HCT116 (cell line): ENCODE data around the gene OR56A5. TPM values are rescaled to one million over a fixed set of nuclear protein-coding genes. Genes with fewer than 3 reads are reported as not detected.

Source experiments
- ATAC-seq: fragments of 200-7000 bp; cut with Tn5 transposase; 2 replicates; pipeline ENCODE4 v1.9.1; 2020; ENCODE audit warnings: mild to moderate bottlenecking, moderate library complexity
- BruUV-seq: library from RNA; stranded (reverse); fragments of 400-500 nt; replicated peaks from 2 replicates; lab custom pipeline; 2021; lab: Mats Ljungman, UMichigan
- CTCF ChIA-PET: fragments of 300-600 bp; sonication (Branson Sonifier 250); formaldehyde crosslinking; loops from one replicate; lab custom pipeline; 2021; ENCODE audit warnings: antibody characterized with exemption; lab: Charles Lee
- POLR2A ChIA-PET: fragments of 300-600, 350-600 bp; sonication (Branson Sonifier 250); formaldehyde crosslinking; loops from one replicate; lab custom pipeline; 2021; ENCODE audit warnings: antibody characterized with exemption; lab: Charles Lee
- RAD21 ChIA-PET, 2 experiments: fragments of 300-600 bp; sonication (Branson Sonifier 250); formaldehyde crosslinking; loops; one replicate each; lab custom pipeline; 2023; ENCODE audit warnings: low total read pairs in 2 of 2; ENCODE audit not compliant: uncharacterized antibody in 2 of 2, unreplicated experiment in 2 of 2, low non-redundant PET in 1 of 2; lab: Charles Lee
- DNase-seq: peaks from one replicate; pipeline ENCODE4 v3.0.0-alpha.2; 2010; ENCODE audit warnings: low read depth, low spot score
- H2AFZ ChIP-seq: fragments of 200-600 bp; shearing (Covaris generic), sonication (generic); 2 replicates; pipeline ENCODE4 v1.6.1; 2017; ENCODE audit warnings: low read depth, mixed run types, mixed read lengths, antibody characterized with exemption, low read length; ENCODE audit not compliant: poor library complexity, severe bottlenecking
- H3K27ac ChIP-seq: 2 replicates; pipeline ENCODE4 v1.5.1; 2012; ENCODE audit warnings: low read depth, low read length
- H3K27me3 ChIP-seq: fragments of 200-600 bp; sonication (generic); 2 replicates; pipeline ENCODE4 v1.6.1; 2016; ENCODE audit warnings: mixed run types, low read length, mixed read lengths; ENCODE audit not compliant: insufficient read depth
- H3K36me3 ChIP-seq, 2 experiments: fragments of 200-500 bp in 1 of 2; fragments of 200-600 bp in 1 of 2; sonication (Bioruptor generic) in 1 of 2; sonication (generic) in 1 of 2; 2 replicates each; pipeline versions ENCODE4 v1.5.1 to v1.6.1; 2014 to 2016; ENCODE audit warnings: low read length in 2 of 2, inconsistent platforms in 1 of 2, mixed read lengths in 1 of 2, mixed run types in 1 of 2; ENCODE audit not compliant: insufficient read depth in 2 of 2, control insufficient read depth in 1 of 2
- H3K4me1 ChIP-seq, 2 experiments: fragments of 200-600 bp in 1 of 2; sonication (generic) in 1 of 2; 2 replicates each; pipeline versions ENCODE4 v1.5.1 to v1.6.1; 2012 to 2017; ENCODE audit warnings: low read length in 2 of 2, inconsistent platforms in 1 of 2, mild to moderate bottlenecking in 1 of 2, mixed read lengths in 1 of 2, mixed run types in 1 of 2, moderate library complexity in 1 of 2; ENCODE audit not compliant: insufficient read depth in 2 of 2, control insufficient read depth in 1 of 2
- H3K4me2 ChIP-seq: fragments of 200-600 bp; sonication (generic); 2 replicates; pipeline ENCODE4 v1.6.1; 2017; ENCODE audit warnings: mixed run types, low read length, mixed read lengths
- H3K4me3 ChIP-seq, 2 experiments: fragments of 200-600 bp in 1 of 2; sonication (generic) in 1 of 2; replicated peaks in 1 of 2; 2 replicates each; pipeline ENCODE4 v1.5.1; 2011 to 2016; ENCODE audit warnings: low read length in 2 of 2, control low read depth in 1 of 2, low read depth in 1 of 2, mild to moderate bottlenecking in 1 of 2, mixed read lengths in 1 of 2, mixed run types in 1 of 2
- H3K79me2 ChIP-seq: fragments of 200-600 bp; sonication (generic); 2 replicates; pipeline ENCODE4 v1.6.1; 2017; ENCODE audit warnings: mild to moderate bottlenecking, mixed run types, low read length, moderate library complexity, mixed read lengths; ENCODE audit not compliant: insufficient read depth
- H3K9ac ChIP-seq: fragments of 200-600 bp; sonication (generic); 2 replicates; pipeline ENCODE4 v1.6.1; 2016; ENCODE audit warnings: low read length, mixed read lengths
- H3K9me2 ChIP-seq: fragments of 200-600 bp; sonication (generic), shearing (Covaris generic); 2 replicates; pipeline ENCODE4 v1.6.1; 2017; ENCODE audit warnings: mixed run types, mild to moderate bottlenecking, moderate library complexity; ENCODE audit not compliant: insufficient read depth
- H3K9me3 ChIP-seq, 2 experiments: fragments of 200-500 bp in 1 of 2; fragments of 200-600 bp in 1 of 2; sonication (Bioruptor generic) in 1 of 2; sonication (generic) in 1 of 2; 2 replicates each; pipeline ENCODE4 v1.6.1; 2014 to 2017; ENCODE audit warnings: low read length in 2 of 2, mixed read lengths in 2 of 2, inconsistent platforms in 1 of 2, low read depth in 1 of 2, mild to moderate bottlenecking in 1 of 2, mixed run types in 1 of 2, moderate library complexity in 1 of 2; ENCODE audit not compliant: control insufficient read depth in 1 of 2, insufficient read depth in 1 of 2
- H4K20me1 ChIP-seq: fragments of 200-600 bp; sonication (generic), shearing (Covaris generic); 2 replicates; pipeline ENCODE4 v1.6.1; 2017; ENCODE audit warnings: mixed run types, mild to moderate bottlenecking, moderate library complexity; ENCODE audit not compliant: insufficient read depth
- CBX3 ChIP-seq: IDR thresholded peaks from 2 replicates; pipeline ENCODE4 v1.6.1; 2012; ENCODE audit warnings: low read depth
- CTCF ChIP-seq, 3 experiments: fragments of 200-600 bp in 1 of 3; sonication (generic) in 1 of 3; IDR thresholded peaks in 2 of 3; conservative IDR thresholded peaks in 1 of 3; 2 replicates each; pipeline ENCODE4 v1.5.1; 2012 to 2017; ENCODE audit warnings: low read depth in 2 of 3, low read length in 2 of 3, antibody characterized with exemption in 1 of 3, borderline replicate concordance in 1 of 3, control low read depth in 1 of 3, mild to moderate bottlenecking in 1 of 3, mixed read lengths in 1 of 3, mixed run types in 1 of 3, moderate library complexity in 1 of 3; ENCODE audit not compliant: insufficient read depth in 1 of 3
- ELF1 ChIP-seq: IDR thresholded peaks from 2 replicates; pipeline ENCODE4 v1.6.1; 2012; ENCODE audit warnings: low read depth, borderline replicate concordance
- EZH2phosphoT487 ChIP-seq: fragments of 200-600 bp; IDR thresholded peaks from 2 replicates; pipeline ENCODE4 v1.6.1; 2018; ENCODE audit warnings: antibody characterized with exemption, borderline replicate concordance
- FOSL1 ChIP-seq: IDR thresholded peaks from 2 replicates; pipeline ENCODE4 v1.6.1; 2012; ENCODE audit warnings: low read depth
- MAX ChIP-seq: IDR thresholded peaks from 2 replicates; pipeline ENCODE4 v1.6.1; 2012
- POLR2A ChIP-seq: IDR thresholded peaks from 2 replicates; pipeline ENCODE4 v1.7.0; 2011; ENCODE audit warnings: borderline replicate concordance; ENCODE audit not compliant: insufficient read depth, insufficient read length; ENCODE audit errors: extremely low read depth
- REST ChIP-seq: IDR thresholded peaks from 2 replicates; pipeline ENCODE4 v1.6.1; 2012; ENCODE audit warnings: low read depth
- SRF ChIP-seq: IDR thresholded peaks from 2 replicates; pipeline ENCODE4 v1.6.1; 2012; ENCODE audit warnings: low read depth
- ZFX ChIP-seq: fragments of 450-650 bp; IDR thresholded peaks from 2 replicates; pipeline ENCODE4 v1.6.1; 2017
- intact Hi-C: fragments of 100-400 bp; cut with micrococcal nuclease; formaldehyde crosslinking; loops from 2 replicates; pipeline ENCODE4 v1.10.0; 2022
- total RNA-seq: library from RNA; stranded (reverse); gene quantifications from one replicate; pipeline ENCODE4 v1.2.1, GENCODE V29; 2021; ENCODE audit not compliant: unreplicated experiment

OR56A5 gene
- total RNA-seq, 1 experiment from 2014 or later: not detected

- TF ChIP-seq REST (no peak), MAX (no peak), FOSL1 (no peak), ZFX (no peak), SRF (no peak)
These were observed 44.7 kb upstream of the OR56A5 start (continued) for GRCh38 chr11:6013042-6013441.

GRCh38 chr11:6012035-6012668 is 43.9 kb upstream of the OR56A5 start:
- POLR2A ChIA-PET: no interaction called here
- Histone ChIP-seq H3K4me1 (no peaks in the 10 kb centered on the region), H3K27ac (no peak overlapping the region), H3K9ac (no peak overlapping the region), H3K4me3 (no peak overlapping the region), H3K36me3 (no peaks in the 10 kb centered on the region), H3K9me2 (no peaks in the 10 kb centered on the region), H3K9me3 (0 out of 4 replicates have a peak, but pooled peaks cover 0 to 5% of the 10 kb centered on the region in 2 experiments), H3K4me2 (no peak overlapping the region), H2AFZ (no peak overlapping the region), H3K79me2 (no peaks in the 10 kb centered on the region), H4K20me1 (no peaks in the 10 kb centered on the region), H3K27me3 (peaks cover 53% of the 10 kb centered on the region)
- BruUV-seq: no TSS peak
- ATAC-seq (no peak), DNase-seq (no peak)
- TF ChIP-seq CTCF (IDR thresholded peaks at IDR 0.05 in 2 of 3, conservative IDR thresholded peaks at IDR 0.05 in 1 of 3; ENCODE audit: borderline replicate concordance in 1 of 3, insufficient read depth in 1 of 3, low read depth in 2 of 3, low read length in 2 of 3): no peak
- no peak for TF ChIP-seq CBX3
- no peak for TF ChIP-seq ELF1
- no peak for TF ChIP-seq EZH2phosphoT487
- TF ChIP-seq POLR2A: no peak
- RAD21 ChIA-PET: no interaction called here
- intact Hi-C loops: no loop called here
- CTCF ChIA-PET: interaction anchor here (2.2 kb wide), 1 partner anchor 351 kb away, joined by 5 read pairs; no protein-coding TSS in a partner anchor
